Epithelial cell of proximal tubule (primary cell): Measurements from ENCODE around the gene KANSL1. TPM values are rescaled to one million over a fixed set of nuclear protein-coding genes. Genes with fewer than 3 reads are reported as not detected.
"Not testable (repeated sequence)": the region's sequence is repeated elsewhere in the genome, so short reads cannot be mapped to it uniquely, and the experiment has no call there.

Experiments
- DNase-seq: peaks from one replicate; pipeline ENCODE4 v3.0.0-alpha.2; 2011; ENCODE audit warnings: low read depth
- H3K4me3 ChIP-seq: 2 replicates; pipeline ENCODE4 v1.5.1; 2011; ENCODE audit warnings: low read depth, mild to moderate bottlenecking, low read length
- CTCF ChIP-seq: conservative IDR thresholded peaks from 2 replicates; pipeline ENCODE4 v1.5.1; 2012; ENCODE audit warnings: low read depth, mild to moderate bottlenecking, low read length
- total RNA-seq: library from RNA; depleted of rRNA; stranded (reverse); fragments of >200 nt; gene quantifications from 2 replicates; pipeline ENCODE4 v1.2.3, GENCODE V29; 2015

KANSL1 gene, protein sequence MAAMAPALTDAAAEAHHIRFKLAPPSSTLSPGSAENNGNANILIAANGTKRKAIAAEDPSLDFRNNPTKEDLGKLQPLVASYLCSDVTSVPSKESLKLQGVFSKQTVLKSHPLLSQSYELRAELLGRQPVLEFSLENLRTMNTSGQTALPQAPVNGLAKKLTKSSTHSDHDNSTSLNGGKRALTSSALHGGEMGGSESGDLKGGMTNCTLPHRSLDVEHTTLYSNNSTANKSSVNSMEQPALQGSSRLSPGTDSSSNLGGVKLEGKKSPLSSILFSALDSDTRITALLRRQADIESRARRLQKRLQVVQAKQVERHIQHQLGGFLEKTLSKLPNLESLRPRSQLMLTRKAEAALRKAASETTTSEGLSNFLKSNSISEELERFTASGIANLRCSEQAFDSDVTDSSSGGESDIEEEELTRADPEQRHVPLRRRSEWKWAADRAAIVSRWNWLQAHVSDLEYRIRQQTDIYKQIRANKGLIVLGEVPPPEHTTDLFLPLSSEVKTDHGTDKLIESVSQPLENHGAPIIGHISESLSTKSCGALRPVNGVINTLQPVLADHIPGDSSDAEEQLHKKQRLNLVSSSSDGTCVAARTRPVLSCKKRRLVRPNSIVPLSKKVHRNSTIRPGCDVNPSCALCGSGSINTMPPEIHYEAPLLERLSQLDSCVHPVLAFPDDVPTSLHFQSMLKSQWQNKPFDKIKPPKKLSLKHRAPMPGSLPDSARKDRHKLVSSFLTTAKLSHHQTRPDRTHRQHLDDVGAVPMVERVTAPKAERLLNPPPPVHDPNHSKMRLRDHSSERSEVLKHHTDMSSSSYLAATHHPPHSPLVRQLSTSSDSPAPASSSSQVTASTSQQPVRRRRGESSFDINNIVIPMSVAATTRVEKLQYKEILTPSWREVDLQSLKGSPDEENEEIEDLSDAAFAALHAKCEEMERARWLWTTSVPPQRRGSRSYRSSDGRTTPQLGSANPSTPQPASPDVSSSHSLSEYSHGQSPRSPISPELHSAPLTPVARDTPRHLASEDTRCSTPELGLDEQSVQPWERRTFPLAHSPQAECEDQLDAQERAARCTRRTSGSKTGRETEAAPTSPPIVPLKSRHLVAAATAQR (N-terminal part only)
- 21.1 and 33.2 TPM in 2 replicates for total RNA-seq

- H3K4me3 ChIP-seq: peak within 1 kb of the TSS; percentile 84
- DNase-seq: no peak
- peak; percentile 33 for TF ChIP-seq CTCF
Measured at GRCh38 chr17:46193151-46193625, at the start of gene KANSL1. Gene KANSL1 (minus strand): TSS chr17:46193429. CDS start chr17:46172143, 21,286 bp downstream.

- DNase-seq, H3K4me3 ChIP-seq: not testable (repeated sequence)
Measured at GRCh38 chr17:46231359-46231758, 38.1 kb upstream of the KANSL1 start.

DNA sequence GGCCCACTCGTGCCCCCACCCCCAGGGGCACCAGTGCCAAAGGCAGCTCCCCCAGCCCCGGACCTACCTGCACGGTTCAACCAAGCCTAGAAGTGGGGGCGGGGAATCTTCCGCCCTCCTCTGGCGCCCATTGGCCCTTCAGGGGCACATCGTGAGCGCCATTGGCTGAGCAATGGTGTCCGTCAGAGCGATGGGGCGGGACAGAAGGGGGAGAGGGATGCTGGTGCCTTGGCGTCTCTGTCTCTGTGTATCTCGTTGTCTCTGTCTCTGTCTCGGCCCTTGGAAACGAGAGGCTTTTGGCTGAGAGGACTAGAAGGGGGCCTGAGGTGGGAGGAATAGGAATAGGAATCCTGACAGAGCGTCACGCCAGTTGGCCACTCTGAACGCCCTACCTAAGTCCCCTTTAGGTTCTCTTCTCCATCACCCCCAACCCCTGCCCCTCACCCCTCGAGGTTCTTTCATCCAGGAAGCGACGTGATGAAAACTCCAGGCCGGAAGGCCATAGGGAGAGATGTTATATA, 32.1 kb upstream of the KANSL1 start:
- peak overlapping the region; percentile 56 for H3K4me3 ChIP-seq
- DNase-seq: peak; percentile 7

- peak overlapping the region; percentile 56 for H3K4me3 ChIP-seq
- not testable (repeated sequence) for DNase-seq
Measured at GRCh38 chr17:46224864-46225263, 31.6 kb upstream of the KANSL1 start.

GRCh38 chr17:46223041-46223440, 29.8 kb upstream of the KANSL1 start:
- not testable (repeated sequence) for DNase-seq, H3K4me3 ChIP-seq

- H3K4me3 ChIP-seq: no peak overlapping the region
- no peak for DNase-seq
Measured at GRCh38 chr17:46216682-46217081, 23.5 kb upstream of the KANSL1 start.

DNA sequence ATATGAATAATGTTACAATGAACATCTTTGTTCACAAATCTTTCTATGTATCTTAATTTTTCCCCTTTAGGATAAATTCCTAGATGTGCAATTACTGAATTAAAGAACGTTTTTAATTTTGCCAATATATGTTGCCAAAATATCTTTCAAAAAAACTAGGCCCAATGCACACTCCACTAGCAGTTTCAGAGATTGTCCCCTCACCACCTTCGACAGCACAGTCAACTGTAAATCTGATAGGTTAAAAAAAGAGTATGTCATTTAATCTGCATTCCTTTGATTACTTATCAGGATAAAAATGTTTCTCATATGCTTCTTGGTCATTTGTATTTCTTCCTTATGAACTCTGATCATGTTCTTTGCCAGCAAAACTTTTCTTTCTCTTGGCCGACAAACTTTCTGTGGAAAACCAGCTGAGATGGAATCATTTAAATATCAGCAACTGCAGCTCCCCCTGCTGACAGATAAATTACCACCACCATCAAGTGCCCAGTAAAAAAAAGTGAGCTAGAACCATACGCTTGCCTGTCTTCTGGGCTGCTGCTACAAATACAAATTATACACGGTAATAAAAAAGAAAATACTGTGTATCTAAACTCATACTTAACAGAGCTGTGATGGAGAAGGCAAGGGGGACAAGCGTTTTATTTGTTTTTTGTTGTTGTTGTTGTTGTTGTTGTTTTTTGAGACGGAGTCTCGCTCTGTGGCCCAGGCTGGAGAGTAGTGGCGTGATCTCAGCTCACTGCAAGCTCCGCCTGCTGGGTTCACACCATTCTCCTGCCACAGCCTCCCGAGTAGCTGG, 19.6 kb upstream of the KANSL1 start:
- TF ChIP-seq CTCF: peak; percentile 79
- H3K4me3 ChIP-seq: no peak overlapping the region
- no peak for DNase-seq

More at GRCh38 chr17:46216682-46217081, 23.5 kb upstream of the KANSL1 start:
- no peak for TF ChIP-seq CTCF

- H3K4me3 ChIP-seq: no peak overlapping the region
- TF ChIP-seq CTCF: no peak
- DNase-seq: no peak
Measured at GRCh38 chr17:46208997-46209396, 15.8 kb upstream of the KANSL1 start.
